Natural killer cell (primary cell): ENCODE measurements around the gene WDR12. TPM values are rescaled to one million over a fixed set of nuclear protein-coding genes. Genes with fewer than 3 reads are reported as not detected.

ENCODE experiments used
- ATAC-seq, 3 donors: fragments of 150-1000 bp in 2 of 3; fragments of 200-7000 bp in 1 of 3; cut with Tn5 transposase; 1 replicate in 1 of 3; 2 replicates in 2 of 3; pipeline ENCODE4 v1.10.0; 2021; ENCODE audit warnings: mild to moderate bottlenecking in 2 of 3, moderate library complexity in 2 of 3
- DNase-seq, 2 donors: peaks; one replicate each; pipeline versions ENCODE4 v3.0.0 to v3.0.0-alpha.2; 2013 to 2021; ENCODE audit warnings: mixed read lengths in 1 of 2
- H3K27ac ChIP-seq: one replicate; pipeline ENCODE4 v1.5.1; 2013; ENCODE audit warnings: mild to moderate bottlenecking, low read length
- H3K27me3 ChIP-seq: one replicate; pipeline ENCODE4 v1.6.1; 2013; ENCODE audit warnings: low read length; ENCODE audit not compliant: control insufficient read depth, insufficient read depth
- H3K36me3 ChIP-seq: one replicate; pipeline ENCODE4 v1.6.1; 2013; ENCODE audit warnings: low read length; ENCODE audit not compliant: control insufficient read depth, insufficient read depth
- H3K4me1 ChIP-seq: one replicate; pipeline ENCODE4 v1.6.1; 2013; ENCODE audit warnings: low read length; ENCODE audit not compliant: control insufficient read depth, insufficient read depth
- H3K4me3 ChIP-seq: one replicate; pipeline ENCODE4 v1.5.1; 2013; ENCODE audit warnings: low read length
- H3K9me3 ChIP-seq: one replicate; pipeline ENCODE4 v1.6.1; 2013; ENCODE audit warnings: low read length; ENCODE audit not compliant: control insufficient read depth, insufficient read depth
- H3K27ac Mint-ChIP-seq, 2 donors: one replicate each; pipeline ENCODE4 v1.8.0; 2022; ENCODE audit warnings: mild to moderate bottlenecking in 2 of 2, mixed read lengths in 2 of 2, moderate library complexity in 1 of 2
- H3K27me3 Mint-ChIP-seq, 2 donors: one replicate each; pipeline ENCODE4 v1.8.0; 2022; ENCODE audit warnings: low read depth in 2 of 2, mixed read lengths in 2 of 2
- H3K36me3 Mint-ChIP-seq: one replicate; pipeline ENCODE4 v1.8.0; 2022; ENCODE audit warnings: mixed read lengths
- H3K4me1 Mint-ChIP-seq, 2 donors: one replicate each; pipeline ENCODE4 v1.8.0; 2022; ENCODE audit warnings: mixed read lengths in 2 of 2
- H3K4me3 Mint-ChIP-seq: one replicate; pipeline ENCODE4 v1.8.0; 2022; ENCODE audit warnings: mild to moderate bottlenecking, moderate library complexity, mixed read lengths
- H3K9me3 Mint-ChIP-seq, 2 donors: one replicate each; pipeline ENCODE4 v1.8.0; 2022; ENCODE audit warnings: mixed read lengths in 2 of 2
- WGBS: methylation state at CpG from one replicate; pipeline ENCODE4 v1.1.7; 2013; ENCODE audit warnings: missing lambda C conversion rate; ENCODE audit not compliant: insufficient coverage; 5-methylcytosine and 5-hydroxymethylcytosine counted together
- intact Hi-C: fragments of 100-400 bp; cut with micrococcal nuclease; formaldehyde crosslinking; loops from one replicate; pipeline ENCODE4 v1.14.2; 2022
- total RNA-seq, 4 donors: library from RNA; stranded (reverse); fragments of 120-200 nt in 1 of 4; gene quantifications; one replicate each; pipeline versions ENCODE4 v1.2.3 to v1.2.4, GENCODE V29; 2013 to 2022
- TF ChIP-seq, protein P1 (sequence below): fragments of 200-600 bp; IDR thresholded peaks from one replicate; pipeline ENCODE4 v1.8.0; 2022; ENCODE audit warnings: antibody characterized with exemption

The WDR12 gene
- total RNA-seq, 3 donors from 2014 or later (not counting 1 experiment from before 2014, with no cell fraction given) = 7.8 to 14.5 (median 12.9) TPM

DNA sequence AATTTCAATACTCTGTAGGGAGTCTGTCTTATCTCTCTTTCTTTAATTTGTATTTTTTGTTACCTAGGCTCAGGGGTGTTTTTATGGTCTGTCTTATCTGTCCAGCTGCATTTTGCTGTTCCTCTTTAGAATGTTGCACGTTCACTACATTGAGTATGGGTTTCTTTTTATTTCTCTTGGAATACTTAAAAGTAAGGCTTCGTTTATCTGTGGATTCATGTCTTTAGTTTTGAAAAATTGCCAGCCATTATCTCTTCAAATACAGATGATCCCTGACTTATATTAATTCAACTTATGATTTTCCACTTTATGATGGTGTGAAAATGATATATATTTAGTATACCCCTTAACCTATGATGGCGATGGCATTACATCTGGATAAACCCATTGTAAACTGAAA lies 27.5 kb upstream of the WDR12 start:
- intact Hi-C loops = no loop called here
- DNase-seq = no peak

DNA sequence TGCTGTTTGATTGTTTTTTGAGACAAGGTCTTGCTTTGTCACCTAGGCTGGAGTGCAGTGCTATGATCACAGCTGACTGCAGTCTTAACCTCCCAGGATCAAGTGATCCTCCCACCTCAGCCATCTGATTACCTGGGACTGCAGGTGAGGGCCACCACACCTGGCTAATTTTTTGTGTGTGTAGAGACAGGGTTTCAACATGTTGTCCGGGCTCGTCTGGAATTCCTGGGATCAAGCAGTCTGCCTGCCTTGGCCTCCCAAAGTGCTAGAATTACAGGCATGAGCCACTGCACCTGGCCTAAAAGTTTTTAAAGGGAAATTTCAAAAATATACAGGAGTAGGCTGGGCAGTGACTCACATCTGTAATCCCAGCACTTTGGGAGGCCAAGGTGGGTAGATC lies 23.0 kb upstream of the WDR12 start:
- peaks cover 7% of the 10 kb centered on the region in 2 donors for H3K4me1 Mint-ChIP-seq
- 96% methylated on average over 2 of the region's 2 CpGs for WGBS
- TF ChIP-seq, protein P1, sequence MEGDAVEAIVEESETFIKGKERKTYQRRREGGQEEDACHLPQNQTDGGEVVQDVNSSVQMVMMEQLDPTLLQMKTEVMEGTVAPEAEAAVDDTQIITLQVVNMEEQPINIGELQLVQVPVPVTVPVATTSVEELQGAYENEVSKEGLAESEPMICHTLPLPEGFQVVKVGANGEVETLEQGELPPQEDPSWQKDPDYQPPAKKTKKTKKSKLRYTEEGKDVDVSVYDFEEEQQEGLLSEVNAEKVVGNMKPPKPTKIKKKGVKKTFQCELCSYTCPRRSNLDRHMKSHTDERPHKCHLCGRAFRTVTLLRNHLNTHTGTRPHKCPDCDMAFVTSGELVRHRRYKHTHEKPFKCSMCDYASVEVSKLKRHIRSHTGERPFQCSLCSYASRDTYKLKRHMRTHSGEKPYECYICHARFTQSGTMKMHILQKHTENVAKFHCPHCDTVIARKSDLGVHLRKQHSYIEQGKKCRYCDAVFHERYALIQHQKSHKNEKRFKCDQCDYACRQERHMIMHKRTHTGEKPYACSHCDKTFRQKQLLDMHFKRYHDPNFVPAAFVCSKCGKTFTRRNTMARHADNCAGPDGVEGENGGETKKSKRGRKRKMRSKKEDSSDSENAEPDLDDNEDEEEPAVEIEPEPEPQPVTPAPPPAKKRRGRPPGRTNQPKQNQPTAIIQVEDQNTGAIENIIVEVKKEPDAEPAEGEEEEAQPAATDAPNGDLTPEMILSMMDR = no peak
- Histone ChIP-seq H3K27ac (no peak overlapping the region), H3K36me3 (peaks cover 9% of the 10 kb centered on the region), H3K9me3 (no peaks in the 10 kb centered on the region), H3K4me3 (no peak overlapping the region), H3K27me3 (no peaks in the 10 kb centered on the region), H3K4me1 (no peaks in the 10 kb centered on the region)
- H3K27ac Mint-ChIP-seq = no peak overlapping the region
- no peak for DNase-seq
- peaks cover 8% of the 10 kb centered on the region for H3K36me3 Mint-ChIP-seq
- H3K4me3 Mint-ChIP-seq = no peak overlapping the region
- intact Hi-C loops = no loop called here
- no peak for ATAC-seq
- no peaks in the 10 kb centered on the region for H3K27me3 Mint-ChIP-seq
- H3K9me3 Mint-ChIP-seq = no peaks in the 10 kb centered on the region

More for the DNA sequence above, 27.5 kb upstream of the WDR12 start:
- Histone ChIP-seq H3K4me1 (no peaks in the 10 kb centered on the region), H3K36me3 (peaks cover 3% of the 10 kb centered on the region), H3K9me3 (no peaks in the 10 kb centered on the region), H3K27me3 (no peaks in the 10 kb centered on the region), H3K27ac (no peak overlapping the region), H3K4me3 (no peak overlapping the region)
- WGBS = 80% methylated on average over 1 of the region's 3 CpGs
- no peaks in the 10 kb centered on the region for H3K36me3 Mint-ChIP-seq
- ATAC-seq = no peak
- TF ChIP-seq, protein P1 = no peak
- no peaks in the 10 kb centered on the region for H3K4me1 Mint-ChIP-seq
- no peak overlapping the region for H3K4me3 Mint-ChIP-seq
- H3K9me3 Mint-ChIP-seq = no peaks in the 10 kb centered on the region
- no peaks in the 10 kb centered on the region for H3K27me3 Mint-ChIP-seq
- no peak overlapping the region for H3K27ac Mint-ChIP-seq

DNA sequence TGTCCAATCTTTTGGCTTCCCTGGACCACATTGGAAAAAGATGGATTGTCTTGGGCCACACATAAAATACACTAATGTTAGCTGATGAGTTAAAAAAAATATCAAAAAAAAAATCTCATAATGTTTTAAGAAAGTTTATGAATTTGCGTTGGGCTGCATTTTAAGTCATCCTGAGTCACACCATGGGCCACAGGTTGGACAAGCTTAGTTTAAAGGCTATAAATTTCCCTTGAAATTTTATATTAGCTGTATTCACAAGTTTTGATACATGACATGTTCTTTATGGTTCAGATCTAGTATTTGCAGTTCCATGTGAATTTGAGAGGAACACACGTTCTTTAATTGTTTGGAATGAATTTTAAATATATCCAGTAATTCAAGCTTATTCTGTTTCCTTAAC lies 22.5 kb upstream of the WDR12 start:
- peaks cover 7% of the 10 kb centered on the region in 2 donors for H3K4me1 Mint-ChIP-seq
- WGBS = 100% methylated on average over 1 of the region's 2 CpGs
- DNase-seq = no peak
- H3K9me3 Mint-ChIP-seq = no peaks in the 10 kb centered on the region
- intact Hi-C loops = no loop called here
- peaks cover 9% of the 10 kb centered on the region for H3K36me3 ChIP-seq
- no peak overlapping the region for H3K27ac Mint-ChIP-seq
- no peak overlapping the region for H3K27ac ChIP-seq
- no peak for ATAC-seq
- H3K4me3 ChIP-seq = no peak overlapping the region
- no peak overlapping the region for H3K4me3 Mint-ChIP-seq
- no peaks in the 10 kb centered on the region for H3K4me1 ChIP-seq
- H3K27me3 Mint-ChIP-seq = no peaks in the 10 kb centered on the region
- TF ChIP-seq, protein P1 = no peak
- peaks cover 8% of the 10 kb centered on the region for H3K36me3 Mint-ChIP-seq
- no peaks in the 10 kb centered on the region for H3K9me3 ChIP-seq
- no peaks in the 10 kb centered on the region for H3K27me3 ChIP-seq

DNA sequence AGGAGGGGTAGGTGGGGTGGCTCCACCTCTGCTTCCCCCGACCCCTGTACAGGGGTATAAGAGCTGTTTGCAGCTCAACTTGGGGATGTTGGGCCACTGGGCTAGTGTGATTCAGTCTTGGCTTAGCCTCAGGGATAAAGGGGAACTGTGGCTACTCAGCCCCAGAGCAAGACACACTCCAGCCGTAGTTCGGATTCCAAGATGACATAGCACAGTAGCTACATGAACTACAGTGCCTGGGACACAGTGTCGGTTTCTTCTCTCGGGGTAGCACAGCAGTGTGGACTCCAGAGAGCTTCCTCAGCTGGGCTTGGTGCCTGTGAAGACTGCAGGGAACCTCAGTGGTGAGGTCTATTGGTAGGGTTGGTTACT lies 21.7 kb upstream of the WDR12 start:
- no peak overlapping the region for H3K4me3 Mint-ChIP-seq
- intact Hi-C loops = no loop called here
- no peak overlapping the region for H3K4me3 ChIP-seq
- no peak for ATAC-seq
- peaks cover 7% of the 10 kb centered on the region in 2 donors for H3K4me1 Mint-ChIP-seq
- H3K27ac Mint-ChIP-seq = no peak overlapping the region
- peaks cover 8% of the 10 kb centered on the region for H3K36me3 Mint-ChIP-seq
- H3K9me3 ChIP-seq = no peaks in the 10 kb centered on the region
- H3K36me3 ChIP-seq = peaks cover 9% of the 10 kb centered on the region
- 95% methylated on average over 5 of the region's 5 CpGs for WGBS
- TF ChIP-seq, protein P1 = no peak
- H3K9me3 Mint-ChIP-seq = no peaks in the 10 kb centered on the region
- H3K4me1 ChIP-seq = no peaks in the 10 kb centered on the region
- no peaks in the 10 kb centered on the region for H3K27me3 Mint-ChIP-seq
- H3K27me3 ChIP-seq = no peaks in the 10 kb centered on the region
- no peak overlapping the region for H3K27ac ChIP-seq
- DNase-seq = no peak
